ENCODE data around the gene TICAM1. TPM values are rescaled to one million over a fixed set of nuclear protein-coding genes. Genes with fewer than 3 reads are reported as not detected.

Gene TICAM1
- total and polyA plus RNA-seq, 10 of the 15 experiments (the other 5 are each of a cell fraction or from before 2014, with no cell fraction given), result 0.31 to 31.1 (median 5.3) TPM

DNA sequence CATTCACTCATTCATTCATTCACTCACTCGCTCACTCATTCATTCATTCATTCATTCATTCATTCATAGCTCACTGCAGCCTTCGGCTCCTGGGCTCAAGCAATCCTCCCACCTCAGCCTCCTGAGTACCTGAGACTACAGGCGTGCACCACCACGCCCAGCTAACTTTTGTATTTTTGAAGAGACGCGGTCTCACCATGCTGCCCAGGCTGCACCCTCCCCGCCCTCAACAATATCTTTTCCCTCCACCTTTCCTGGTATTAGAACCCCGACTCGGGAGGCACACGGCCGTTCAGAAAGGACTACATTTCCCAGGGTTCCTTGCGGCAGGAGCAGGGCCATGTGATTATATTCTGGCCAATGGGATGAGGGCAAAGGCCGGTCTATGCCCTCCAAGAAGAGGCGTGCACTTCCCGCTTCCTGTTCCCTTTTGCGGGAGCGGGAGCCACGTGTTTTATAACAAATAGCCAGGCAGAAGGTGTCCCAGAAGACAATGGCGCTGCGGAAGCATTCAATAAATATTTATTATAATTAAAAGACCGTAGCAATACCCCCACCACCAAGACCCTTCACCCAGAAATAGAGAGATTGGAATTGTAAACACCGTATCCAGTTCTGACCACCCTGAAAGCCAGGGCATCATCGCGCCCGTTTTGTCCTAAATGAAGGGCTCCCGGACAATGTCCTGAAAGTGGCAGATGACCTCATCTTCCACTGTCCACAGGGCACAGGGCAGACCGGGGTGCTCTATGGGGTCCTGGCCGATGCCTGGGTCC is 15.9 kb downstream of the TICAM1 start (continued):
- TF ChIP-seq, protein P1, sequence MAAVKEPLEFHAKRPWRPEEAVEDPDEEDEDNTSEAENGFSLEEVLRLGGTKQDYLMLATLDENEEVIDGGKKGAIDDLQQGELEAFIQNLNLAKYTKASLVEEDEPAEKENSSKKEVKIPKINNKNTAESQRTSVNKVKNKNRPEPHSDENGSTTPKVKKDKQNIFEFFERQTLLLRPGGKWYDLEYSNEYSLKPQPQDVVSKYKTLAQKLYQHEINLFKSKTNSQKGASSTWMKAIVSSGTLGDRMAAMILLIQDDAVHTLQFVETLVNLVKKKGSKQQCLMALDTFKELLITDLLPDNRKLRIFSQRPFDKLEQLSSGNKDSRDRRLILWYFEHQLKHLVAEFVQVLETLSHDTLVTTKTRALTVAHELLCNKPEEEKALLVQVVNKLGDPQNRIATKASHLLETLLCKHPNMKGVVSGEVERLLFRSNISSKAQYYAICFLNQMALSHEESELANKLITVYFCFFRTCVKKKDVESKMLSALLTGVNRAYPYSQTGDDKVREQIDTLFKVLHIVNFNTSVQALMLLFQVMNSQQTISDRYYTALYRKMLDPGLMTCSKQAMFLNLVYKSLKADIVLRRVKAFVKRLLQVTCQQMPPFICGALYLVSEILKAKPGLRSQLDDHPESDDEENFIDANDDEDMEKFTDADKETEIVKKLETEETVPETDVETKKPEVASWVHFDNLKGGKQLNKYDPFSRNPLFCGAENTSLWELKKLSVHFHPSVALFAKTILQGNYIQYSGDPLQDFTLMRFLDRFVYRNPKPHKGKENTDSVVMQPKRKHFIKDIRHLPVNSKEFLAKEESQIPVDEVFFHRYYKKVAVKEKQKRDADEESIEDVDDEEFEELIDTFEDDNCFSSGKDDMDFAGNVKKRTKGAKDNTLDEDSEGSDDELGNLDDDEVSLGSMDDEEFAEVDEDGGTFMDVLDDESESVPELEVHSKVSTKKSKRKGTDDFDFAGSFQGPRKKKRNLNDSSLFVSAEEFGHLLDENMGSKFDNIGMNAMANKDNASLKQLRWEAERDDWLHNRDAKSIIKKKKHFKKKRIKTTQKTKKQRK (IDR thresholded peaks at IDR 0.05; ENCODE audit: low read depth, low read length), result no peak
- TF ChIP-seq, protein P2, sequence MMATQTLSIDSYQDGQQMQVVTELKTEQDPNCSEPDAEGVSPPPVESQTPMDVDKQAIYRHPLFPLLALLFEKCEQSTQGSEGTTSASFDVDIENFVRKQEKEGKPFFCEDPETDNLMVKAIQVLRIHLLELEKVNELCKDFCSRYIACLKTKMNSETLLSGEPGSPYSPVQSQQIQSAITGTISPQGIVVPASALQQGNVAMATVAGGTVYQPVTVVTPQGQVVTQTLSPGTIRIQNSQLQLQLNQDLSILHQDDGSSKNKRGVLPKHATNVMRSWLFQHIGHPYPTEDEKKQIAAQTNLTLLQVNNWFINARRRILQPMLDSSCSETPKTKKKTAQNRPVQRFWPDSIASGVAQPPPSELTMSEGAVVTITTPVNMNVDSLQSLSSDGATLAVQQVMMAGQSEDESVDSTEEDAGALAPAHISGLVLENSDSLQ (IDR thresholded peaks at IDR 0.05), result no peak
- TF ChIP-seq PAX8 (IDR thresholded peaks at IDR 0.05), result no peak
- TF ChIP-seq, protein P3, sequence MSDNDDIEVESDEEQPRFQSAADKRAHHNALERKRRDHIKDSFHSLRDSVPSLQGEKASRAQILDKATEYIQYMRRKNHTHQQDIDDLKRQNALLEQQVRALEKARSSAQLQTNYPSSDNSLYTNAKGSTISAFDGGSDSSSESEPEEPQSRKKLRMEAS (IDR thresholded peaks at IDR 0.05; ENCODE audit: low read depth, low read length), result peak; percentile 90
- TF ChIP-seq, protein P4, sequence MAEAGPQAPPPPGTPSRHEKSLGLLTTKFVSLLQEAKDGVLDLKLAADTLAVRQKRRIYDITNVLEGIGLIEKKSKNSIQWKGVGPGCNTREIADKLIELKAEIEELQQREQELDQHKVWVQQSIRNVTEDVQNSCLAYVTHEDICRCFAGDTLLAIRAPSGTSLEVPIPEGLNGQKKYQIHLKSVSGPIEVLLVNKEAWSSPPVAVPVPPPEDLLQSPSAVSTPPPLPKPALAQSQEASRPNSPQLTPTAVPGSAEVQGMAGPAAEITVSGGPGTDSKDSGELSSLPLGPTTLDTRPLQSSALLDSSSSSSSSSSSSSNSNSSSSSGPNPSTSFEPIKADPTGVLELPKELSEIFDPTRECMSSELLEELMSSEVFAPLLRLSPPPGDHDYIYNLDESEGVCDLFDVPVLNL (IDR thresholded peaks at IDR 0.05; ENCODE audit: low read depth, low read length), result no peak
- peak; percentile 64; the same call in 1 of the 2 replicates for TF ChIP-seq SPI1 (IDR thresholded peaks at IDR 0.05; ENCODE audit: borderline replicate concordance, insufficient read depth, low read depth, low read length)
- TF ChIP-seq STAT3 (IDR thresholded peaks at IDR 0.05; ENCODE audit: low read depth, low read length), result no peak
- no peak for TF ChIP-seq IRF4 (IDR thresholded peaks at IDR 0.05; ENCODE audit: low read depth, low read length)
- no peak for TF ChIP-seq MTA2 (IDR thresholded peaks at IDR 0.05; ENCODE audit: low read depth)
- TF ChIP-seq, protein P5, sequence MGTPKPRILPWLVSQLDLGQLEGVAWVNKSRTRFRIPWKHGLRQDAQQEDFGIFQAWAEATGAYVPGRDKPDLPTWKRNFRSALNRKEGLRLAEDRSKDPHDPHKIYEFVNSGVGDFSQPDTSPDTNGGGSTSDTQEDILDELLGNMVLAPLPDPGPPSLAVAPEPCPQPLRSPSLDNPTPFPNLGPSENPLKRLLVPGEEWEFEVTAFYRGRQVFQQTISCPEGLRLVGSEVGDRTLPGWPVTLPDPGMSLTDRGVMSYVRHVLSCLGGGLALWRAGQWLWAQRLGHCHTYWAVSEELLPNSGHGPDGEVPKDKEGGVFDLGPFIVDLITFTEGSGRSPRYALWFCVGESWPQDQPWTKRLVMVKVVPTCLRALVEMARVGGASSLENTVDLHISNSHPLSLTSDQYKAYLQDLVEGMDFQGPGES (IDR thresholded peaks at IDR 0.05), result no peak
- TF ChIP-seq EED (IDR thresholded peaks at IDR 0.05; ENCODE audit: low read depth), result no peak
- no peak for TF ChIP-seq ZNF24 (IDR thresholded peaks at IDR 0.05)
- peak; percentile 52; the same call in 1 of the 2 replicates for TF ChIP-seq NFYB (IDR thresholded peaks at IDR 0.05; ENCODE audit: insufficient read depth, low read depth, low read length)
- no peak for TF ChIP-seq BCL11A (IDR thresholded peaks at IDR 0.05; ENCODE audit: low read depth, low read length)
- no peak for TF ChIP-seq ETV6 (conservative IDR thresholded peaks at IDR 0.05 in 1 of 2, IDR thresholded peaks at IDR 0.05 in 1 of 2; ENCODE audit: borderline replicate concordance in 1 of 2, low read depth in 1 of 2)
- no peak for TF ChIP-seq SMC3 (IDR thresholded peaks at IDR 0.05; ENCODE audit: borderline replicate concordance, low read length)
- TF ChIP-seq, protein P6, sequence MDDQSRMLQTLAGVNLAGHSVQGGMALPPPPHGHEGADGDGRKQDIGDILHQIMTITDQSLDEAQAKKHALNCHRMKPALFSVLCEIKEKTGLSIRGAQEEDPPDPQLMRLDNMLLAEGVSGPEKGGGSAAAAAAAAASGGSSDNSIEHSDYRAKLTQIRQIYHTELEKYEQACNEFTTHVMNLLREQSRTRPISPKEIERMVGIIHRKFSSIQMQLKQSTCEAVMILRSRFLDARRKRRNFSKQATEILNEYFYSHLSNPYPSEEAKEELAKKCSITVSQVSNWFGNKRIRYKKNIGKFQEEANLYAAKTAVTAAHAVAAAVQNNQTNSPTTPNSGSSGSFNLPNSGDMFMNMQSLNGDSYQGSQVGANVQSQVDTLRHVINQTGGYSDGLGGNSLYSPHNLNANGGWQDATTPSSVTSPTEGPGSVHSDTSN (IDR thresholded peaks at IDR 0.05; ENCODE audit: insufficient replicate concordance, low read depth, low read length), result no peak
- no peak for TF ChIP-seq KDM1A (IDR thresholded peaks at IDR 0.05; ENCODE audit: borderline replicate concordance)
- no peak for TF ChIP-seq CBX5 (IDR thresholded peaks at IDR 0.05; ENCODE audit: low read depth)
- TF ChIP-seq POLR2AphosphoS2 (IDR thresholded peaks at IDR 0.05; ENCODE audit: low read depth, low read length), result 0 out of 2 replicates have a peak, but pooled peaks have one; percentile 17
- no peak for TF ChIP-seq YY1 (IDR thresholded peaks at IDR 0.05; ENCODE audit: low read depth, low read length)
